Effector memory CD4-positive, alpha-beta T cell (primary cell): ENCODE measurements around the gene CLEC16A.

Experiments used
- DNase-seq, 3 donors: peaks; one replicate each; pipeline ENCODE4 v3.0.0-alpha.2; 2020
- H3K27ac ChIP-seq: 2 replicates; pipeline ENCODE4 v1.7.0; 2013; ENCODE audit warnings: mild to moderate bottlenecking, low read length, moderate library complexity; ENCODE audit not compliant: insufficient read depth, poor library complexity, severe bottlenecking
- H3K27me3 ChIP-seq: replicated peaks from 2 replicates; pipeline ENCODE4 v1.7.0; 2013; ENCODE audit warnings: mild to moderate bottlenecking, low read length; ENCODE audit not compliant: insufficient read depth, control insufficient read depth, poor library complexity, severe bottlenecking
- H3K36me3 ChIP-seq: 2 replicates; pipeline ENCODE4 v1.7.0; 2013; ENCODE audit warnings: mild to moderate bottlenecking, low read length, moderate library complexity; ENCODE audit not compliant: control insufficient read depth, insufficient read depth
- H3K4me1 ChIP-seq: 2 replicates; pipeline ENCODE4 v1.7.0; 2013; ENCODE audit warnings: low read length, mild to moderate bottlenecking; ENCODE audit not compliant: control insufficient read depth, insufficient read depth, poor library complexity, severe bottlenecking
- H3K4me3 ChIP-seq: 2 replicates; pipeline ENCODE4 v1.7.0; 2013; ENCODE audit warnings: low read length, low read depth, mild to moderate bottlenecking; ENCODE audit not compliant: insufficient read depth, poor library complexity, severe bottlenecking
- H3K9me3 ChIP-seq: 2 replicates; pipeline ENCODE4 v1.7.0; 2013; ENCODE audit warnings: mild to moderate bottlenecking, low read length, moderate library complexity; ENCODE audit not compliant: control insufficient read depth

The CLEC16A gene

GRCh38 chr16:11109566-11109965, 165.2 kb downstream of the CLEC16A start:
- H3K4me3 ChIP-seq: no peak overlapping the region
- no peak for DNase-seq
- no peak overlapping the region for H3K27ac ChIP-seq
- H3K27me3 ChIP-seq: no peaks in the 10 kb centered on the region
- H3K36me3 ChIP-seq: no peaks in the 10 kb centered on the region
- peaks cover 28% of the 10 kb centered on the region for H3K4me1 ChIP-seq
- H3K9me3 ChIP-seq: no peaks in the 10 kb centered on the region

GRCh38 chr16:11111150-11111549, 166.8 kb downstream of the CLEC16A start:
- H3K4me3 ChIP-seq: no peak overlapping the region
- H3K36me3 ChIP-seq: no peaks in the 10 kb centered on the region
- no peaks in the 10 kb centered on the region for H3K9me3 ChIP-seq
- no peak for DNase-seq
- H3K27me3 ChIP-seq: no peaks in the 10 kb centered on the region
- H3K27ac ChIP-seq: no peak overlapping the region
- peaks cover 20% of the 10 kb centered on the region for H3K4me1 ChIP-seq

GRCh38 chr16:11111856-11112634, 167.7 kb downstream of the CLEC16A start:
- Histone ChIP-seq H3K4me1 (peaks cover 20% of the 10 kb centered on the region), H3K4me3 (no peak overlapping the region), H3K36me3 (no peaks in the 10 kb centered on the region), H3K27me3 (no peaks in the 10 kb centered on the region), H3K9me3 (no peaks in the 10 kb centered on the region), H3K27ac (no peak overlapping the region)
- DNase-seq: no peak

- no peak overlapping the region for H3K4me3 ChIP-seq
- H3K36me3 ChIP-seq: no peaks in the 10 kb centered on the region
- no peaks in the 10 kb centered on the region for H3K27me3 ChIP-seq
- peaks cover 20% of the 10 kb centered on the region for H3K4me1 ChIP-seq
- no peak for DNase-seq
- H3K27ac ChIP-seq: no peak overlapping the region
- no peaks in the 10 kb centered on the region for H3K9me3 ChIP-seq
These were observed 168.5 kb downstream of the CLEC16A start for GRCh38 chr16:11112723-11113348.

- Histone ChIP-seq H3K9me3 (no peaks in the 10 kb centered on the region), H3K36me3 (no peaks in the 10 kb centered on the region), H3K4me1 (peaks cover 20% of the 10 kb centered on the region), H3K27me3 (no peaks in the 10 kb centered on the region), H3K4me3 (peak overlapping the region; percentile 18), H3K27ac (no peak overlapping the region)
- DNase-seq: no peak
These were observed 170.2 kb downstream of the CLEC16A start for GRCh38 chr16:11114366-11115164.

GRCh38 chr16:11117576-11118211, 173.3 kb downstream of the CLEC16A start:
- Histone ChIP-seq H3K27me3 (no peaks in the 10 kb centered on the region), H3K9me3 (no peaks in the 10 kb centered on the region), H3K4me3 (no peak overlapping the region), H3K4me1 (peaks cover 19% of the 10 kb centered on the region), H3K36me3 (no peaks in the 10 kb centered on the region), H3K27ac (no peak overlapping the region)
- no peak for DNase-seq

- no peaks in the 10 kb centered on the region for H3K9me3 ChIP-seq
- peaks cover 15% of the 10 kb centered on the region for H3K4me1 ChIP-seq
- peaks cover 6% of the 10 kb centered on the region for H3K36me3 ChIP-seq
- no peak for DNase-seq
- no peak overlapping the region for H3K4me3 ChIP-seq
- no peak overlapping the region for H3K27ac ChIP-seq
- H3K27me3 ChIP-seq: no peaks in the 10 kb centered on the region
These were observed 174.1 kb downstream of the CLEC16A start for GRCh38 chr16:11118479-11118878.

- H3K4me3 ChIP-seq: no peak overlapping the region
These were observed 176.8 kb downstream of the CLEC16A start for GRCh38 chr16:11121083-11121608.

GRCh38 chr16:11121914-11122692, 177.7 kb downstream of the CLEC16A start:
- Histone ChIP-seq H3K27ac (no peak overlapping the region), H3K4me1 (no peaks in the 10 kb centered on the region), H3K9me3 (no peaks in the 10 kb centered on the region), H3K36me3 (peaks cover 17% of the 10 kb centered on the region), H3K4me3 (no peak overlapping the region), H3K27me3 (no peaks in the 10 kb centered on the region)
- DNase-seq: no peak

More at GRCh38 chr16:11121083-11121608, 176.8 kb downstream of the CLEC16A start:
- H3K4me1 ChIP-seq: no peaks in the 10 kb centered on the region
- no peak overlapping the region for H3K27ac ChIP-seq
- no peaks in the 10 kb centered on the region for H3K27me3 ChIP-seq
- peaks cover 17% of the 10 kb centered on the region for H3K36me3 ChIP-seq
- no peak for DNase-seq
- H3K9me3 ChIP-seq: no peaks in the 10 kb centered on the region
